Sigmoid colon (tissue), 7 donors: ENCODE data around the gene RCAN1. TPM values are rescaled to one million over a fixed set of nuclear protein-coding genes. Genes with fewer than 3 reads are reported as not detected.

Source experiments
- DNase-seq: peaks from one replicate; pipeline ENCODE4 v3.0.0-alpha.2; 2019
- H3K27ac ChIP-seq, 4 donors: fragments of 200-600 bp; sonication (generic); one replicate each; pipeline ENCODE4 v1.5.1; 2016 to 2019; ENCODE audit warnings: mild to moderate bottlenecking in 1 of 4
- H3K27me3 ChIP-seq, 3 donors: fragments of 200-600 bp; sonication (generic); one replicate each; pipeline ENCODE4 v1.5.1; 2019; ENCODE audit warnings: mild to moderate bottlenecking in 1 of 3
- H3K36me3 ChIP-seq, 4 donors: fragments of 200-600 bp; sonication (generic); one replicate each; pipeline ENCODE4 v1.5.1; 2016 to 2019
- H3K4me1 ChIP-seq, 4 donors: fragments of 200-600 bp; sonication (generic); one replicate each; pipeline ENCODE4 v1.5.1; 2017 to 2019
- H3K4me3 ChIP-seq, 4 donors: fragments of 200-600 bp; sonication (generic); one replicate each; pipeline ENCODE4 v1.5.1; 2017 to 2019; ENCODE audit warnings: mild to moderate bottlenecking in 2 of 4, moderate library complexity in 1 of 4
- H3K9me3 ChIP-seq, 4 donors: fragments of 200-600 bp in 3 of 4; sonication (generic) in 3 of 4; one replicate each; pipeline versions ENCODE4 v1.5.1 to v1.6.1; 2013 to 2019
- EP300 ChIP-seq, 4 donors: sonication (generic); formaldehyde crosslinking; IDR thresholded peaks; one replicate each; pipeline ENCODE4 v1.6.1; 2017; ENCODE audit warnings: antibody characterized with exemption in 4 of 4
- POLR2A ChIP-seq, 2 donors: fragments of 450-650 bp; IDR thresholded peaks; one replicate each; pipeline ENCODE4 v1.6.1; 2016; ENCODE audit warnings: antibody characterized with exemption in 2 of 2, mild to moderate bottlenecking in 2 of 2, moderate library complexity in 2 of 2
- POLR2AphosphoS5 ChIP-seq, 4 donors: sonication (generic); formaldehyde crosslinking; IDR thresholded peaks; one replicate each; pipeline ENCODE4 v1.6.1; 2017; ENCODE audit warnings: antibody characterized with exemption in 4 of 4
- WGBS, 2 donors: extraction: QIAGEN DNeasy Blood & Tissue Kit; methylation state at CpG; one replicate each; pipeline ENCODE4 v1.1.7; 2013; 5-methylcytosine and 5-hydroxymethylcytosine counted together
- intact Hi-C: fragments of 100-400 bp; cut with DNase I; formaldehyde crosslinking; loops from one replicate; pipeline ENCODE4 v1.15.1; 2023
- polyA plus RNA-seq, 3 donors: library from polyadenylated mRNA; stranded (reverse); fragments of 200-250 nt; gene quantifications; one replicate each; pipeline ENCODE4 v1.2.3, GENCODE V29; 2013
- total RNA-seq, 4 donors: library from RNA; depleted of rRNA; stranded (reverse); fragments of >200 nt; gene quantifications; one replicate each; pipeline ENCODE4 v1.1.0, GENCODE V29; 2016
- TF ChIP-seq, protein P1 (sequence below), 4 experiments: fragments of 450-650 bp in 3 of 4; fragments of 200-600 bp in 1 of 4; IDR thresholded peaks; one replicate each; pipeline ENCODE4 v1.5.1; 2016 to 2019; ENCODE audit warnings: antibody characterized with exemption in 4 of 4, mild to moderate bottlenecking in 3 of 4, moderate library complexity in 2 of 4
- donor health status: healthy with polysubstance abuse.
- donor health status: Bipolar disorder and iron deficiency.
- donor health status: healthy.

The RCAN1 gene
- total and polyA plus RNA-seq, 7 donors: 21.4 to 148 (median 38.3) TPM

DNA sequence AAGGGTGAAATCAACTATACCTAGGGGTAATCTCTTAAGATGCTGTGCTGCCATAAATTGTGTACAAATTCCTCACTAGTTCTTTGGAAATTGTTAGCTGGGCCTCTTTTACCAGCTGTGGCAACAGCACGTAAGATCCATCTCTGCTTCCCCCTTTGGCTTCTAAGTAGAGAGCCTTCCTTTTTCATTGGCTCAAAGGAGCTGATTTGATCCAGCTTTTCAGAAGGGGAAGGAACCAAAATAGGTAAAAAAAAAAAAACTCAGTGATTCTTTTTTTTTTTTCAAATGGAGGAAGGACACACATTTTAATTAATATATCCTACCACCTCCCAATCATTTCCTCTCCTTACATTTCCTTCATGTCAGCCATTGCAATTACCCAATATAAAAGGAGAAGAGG is 4.0 kb upstream of the RCAN1 start:
- Histone ChIP-seq H3K36me3 (no peaks in the 10 kb centered on the region), H3K27ac (peak overlapping the region in 1 of 4 donors; percentile 28), H3K4me3 (no peak overlapping the region), H3K4me1 (peaks cover 0 to 10% (median 2%) of the 10 kb centered on the region in 4 donors), H3K27me3 (no peaks in the 10 kb centered on the region), H3K9me3 (no peaks in the 10 kb centered on the region)
- no peak for TF ChIP-seq EP300 (IDR thresholded peaks at IDR 0.05)
- no peak for TF ChIP-seq POLR2AphosphoS5 (IDR thresholded peaks at IDR 0.05)
- TF ChIP-seq, protein P1, sequence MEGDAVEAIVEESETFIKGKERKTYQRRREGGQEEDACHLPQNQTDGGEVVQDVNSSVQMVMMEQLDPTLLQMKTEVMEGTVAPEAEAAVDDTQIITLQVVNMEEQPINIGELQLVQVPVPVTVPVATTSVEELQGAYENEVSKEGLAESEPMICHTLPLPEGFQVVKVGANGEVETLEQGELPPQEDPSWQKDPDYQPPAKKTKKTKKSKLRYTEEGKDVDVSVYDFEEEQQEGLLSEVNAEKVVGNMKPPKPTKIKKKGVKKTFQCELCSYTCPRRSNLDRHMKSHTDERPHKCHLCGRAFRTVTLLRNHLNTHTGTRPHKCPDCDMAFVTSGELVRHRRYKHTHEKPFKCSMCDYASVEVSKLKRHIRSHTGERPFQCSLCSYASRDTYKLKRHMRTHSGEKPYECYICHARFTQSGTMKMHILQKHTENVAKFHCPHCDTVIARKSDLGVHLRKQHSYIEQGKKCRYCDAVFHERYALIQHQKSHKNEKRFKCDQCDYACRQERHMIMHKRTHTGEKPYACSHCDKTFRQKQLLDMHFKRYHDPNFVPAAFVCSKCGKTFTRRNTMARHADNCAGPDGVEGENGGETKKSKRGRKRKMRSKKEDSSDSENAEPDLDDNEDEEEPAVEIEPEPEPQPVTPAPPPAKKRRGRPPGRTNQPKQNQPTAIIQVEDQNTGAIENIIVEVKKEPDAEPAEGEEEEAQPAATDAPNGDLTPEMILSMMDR (IDR thresholded peaks at IDR 0.05): no peak
- TF ChIP-seq POLR2A (IDR thresholded peaks at IDR 0.05): no peak
- DNase-seq: no peak
- 69 to 91% methylated on average over 1 of the region's 1 CpG for WGBS, 2 donors
- intact Hi-C loops: no loop called here

DNA sequence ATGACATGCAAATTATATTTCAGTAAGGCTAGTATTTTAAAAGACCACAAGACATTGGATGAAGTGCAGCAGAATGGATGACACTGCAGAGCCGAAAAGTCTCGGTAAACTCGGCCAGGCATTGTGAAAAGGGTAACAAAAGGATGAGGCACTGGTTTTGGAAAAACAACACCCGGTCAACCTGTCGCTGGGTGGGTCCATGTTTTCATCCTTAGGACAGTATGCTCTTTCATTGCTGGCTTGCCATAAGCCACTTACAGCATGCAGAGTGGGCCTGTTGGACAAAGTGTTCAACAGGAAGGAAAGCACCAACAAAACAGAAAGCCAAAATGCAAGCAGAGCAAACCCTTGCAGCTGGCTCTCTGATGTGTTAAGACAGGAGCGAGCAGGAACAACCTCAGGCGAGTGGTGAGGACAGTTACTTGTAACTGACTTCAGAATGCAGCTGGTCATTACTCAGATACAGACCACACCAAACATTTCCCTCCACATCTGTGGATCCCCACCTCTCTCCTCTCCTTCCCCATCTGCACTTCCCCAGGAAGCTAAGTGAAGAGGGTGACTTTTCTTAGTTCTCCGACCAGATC is 2.9 kb upstream of the RCAN1 start:
- peak overlapping the region in 1 of 4 donors; percentile 28 for H3K27ac ChIP-seq
- 78 to 88% methylated on average over 8 of the region's 8 CpGs for WGBS, 2 donors
- H3K4me1 ChIP-seq: peaks cover 0 to 21% (median 11%) of the 10 kb centered on the region in 4 donors
- TF ChIP-seq EP300 (IDR thresholded peaks at IDR 0.05) (peak in 1 of 4 donors; percentile 27), POLR2AphosphoS5 (IDR thresholded peaks at IDR 0.05) (no peak), POLR2A (IDR thresholded peaks at IDR 0.05) (no peak)
- intact Hi-C loops: no loop called here
- peak; percentile 70 for DNase-seq
- H3K4me3 ChIP-seq: no peak overlapping the region
- H3K27me3 ChIP-seq: no peaks in the 10 kb centered on the region
- no peaks in the 10 kb centered on the region for H3K36me3 ChIP-seq
- no peaks in the 10 kb centered on the region for H3K9me3 ChIP-seq

DNA sequence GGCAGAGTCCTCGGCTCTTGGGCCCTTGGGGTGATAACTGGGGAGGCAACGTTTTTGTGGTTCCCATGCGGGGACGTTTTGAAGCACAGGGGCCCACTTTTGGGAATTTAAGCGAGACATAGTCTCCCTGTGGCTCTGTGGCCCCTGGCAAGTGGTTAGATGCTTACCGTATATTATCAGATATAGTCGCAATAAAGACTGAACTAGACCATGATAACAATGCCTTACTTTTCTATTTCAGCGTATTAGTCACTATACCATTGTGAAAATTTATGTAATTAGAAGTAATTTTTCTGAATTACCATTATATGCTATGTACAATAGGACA is 538 bp upstream of the RCAN1 start:
- intact Hi-C loops: loop anchor here (2.0 kb wide), 1 partner anchor 89 kb away; no protein-coding TSS in a partner anchor
- TF ChIP-seq POLR2AphosphoS5 (IDR thresholded peaks at IDR 0.05) (no peak), EP300 (IDR thresholded peaks at IDR 0.05) (no peak), POLR2A (IDR thresholded peaks at IDR 0.05) (no peak)
- TF ChIP-seq, protein P1 (IDR thresholded peaks at IDR 0.05): no peak
- H3K27me3 ChIP-seq: no peaks in the 10 kb centered on the region
- no peak for DNase-seq
- no peaks in the 10 kb centered on the region for H3K9me3 ChIP-seq
- WGBS, 2 donors: 1 to 5% methylated on average over 8 of the region's 8 CpGs
- H3K27ac ChIP-seq: peak overlapping the region; percentile 89 to 93 (median 90)
- H3K36me3 ChIP-seq: no peaks in the 10 kb centered on the region
- H3K4me3 ChIP-seq: peak overlapping the region; percentile 50 to 89 (median 74)
- H3K4me1 ChIP-seq: peaks cover 0 to 22% (median 14%) of the 10 kb centered on the region in 4 donors

DNA sequence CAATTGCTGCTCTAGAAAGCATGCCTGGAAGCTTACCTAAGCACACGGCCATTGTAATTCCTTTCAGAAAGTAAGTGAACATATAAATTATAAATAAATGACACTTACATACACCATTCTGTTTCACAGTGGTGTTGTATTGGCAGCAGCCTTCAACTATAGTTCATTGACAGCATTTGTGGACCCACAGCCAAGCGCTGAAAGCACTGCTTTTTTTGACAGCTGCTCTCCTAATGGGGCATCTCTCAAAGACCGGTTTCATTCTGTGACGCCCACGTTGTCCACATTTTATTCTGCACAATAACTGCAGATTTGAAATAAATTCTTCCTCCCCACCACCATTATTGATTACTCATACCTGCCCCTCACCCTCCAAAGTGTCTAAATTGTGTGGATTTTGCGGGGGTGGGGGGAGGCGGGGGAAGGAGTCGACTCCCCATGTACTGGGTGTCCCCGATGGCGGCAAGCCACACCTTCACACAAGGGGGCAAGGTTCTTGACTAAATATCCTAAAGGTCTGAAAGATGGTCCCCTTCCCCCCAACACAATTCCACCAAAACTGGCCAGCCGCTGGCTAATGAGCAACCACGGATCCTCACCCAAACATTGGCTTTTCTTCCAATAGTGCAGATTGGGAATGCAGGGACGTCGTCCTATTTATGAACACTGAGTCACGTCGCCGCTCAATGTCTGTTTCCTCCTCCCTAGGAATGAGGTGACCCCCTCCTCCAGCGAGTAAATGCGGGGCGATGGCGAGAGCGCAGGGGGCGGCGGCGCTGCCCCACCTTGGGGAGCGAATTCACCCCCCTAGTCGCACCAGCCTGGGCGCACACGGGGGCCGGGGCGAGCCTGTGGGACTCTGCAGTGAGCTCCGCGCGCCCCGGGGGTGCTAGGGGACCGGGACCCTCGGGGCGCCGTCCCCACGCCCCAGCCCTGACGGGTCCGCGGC is 960 bp downstream of the RCAN1 start:
- no peaks in the 10 kb centered on the region for H3K36me3 ChIP-seq
- H3K27me3 ChIP-seq: no peaks in the 10 kb centered on the region
- TF ChIP-seq POLR2A (IDR thresholded peaks at IDR 0.05) (no peak), EP300 (IDR thresholded peaks at IDR 0.05) (no peak), POLR2AphosphoS5 (IDR thresholded peaks at IDR 0.05) (no peak)
- TF ChIP-seq, protein P1 (IDR thresholded peaks at IDR 0.05): no peak
- peaks cover 0 to 32% (median 19%) of the 10 kb centered on the region in 4 donors for H3K4me1 ChIP-seq
- intact Hi-C loops: loop anchor here (2.0 to 5.0 kb wide), 2 partner anchors 87 to 697 kb away; partner anchors contain the start of gene ATP5PO
- H3K27ac ChIP-seq: peak overlapping the region; percentile 89 to 93 (median 90)
- DNase-seq: no peak
- peak overlapping the region; percentile 60 to 89 (median 74) for H3K4me3 ChIP-seq
- no peaks in the 10 kb centered on the region for H3K9me3 ChIP-seq
- 8 to 12% methylated on average over 43 of the region's 43 CpGs for WGBS, 2 donors

DNA sequence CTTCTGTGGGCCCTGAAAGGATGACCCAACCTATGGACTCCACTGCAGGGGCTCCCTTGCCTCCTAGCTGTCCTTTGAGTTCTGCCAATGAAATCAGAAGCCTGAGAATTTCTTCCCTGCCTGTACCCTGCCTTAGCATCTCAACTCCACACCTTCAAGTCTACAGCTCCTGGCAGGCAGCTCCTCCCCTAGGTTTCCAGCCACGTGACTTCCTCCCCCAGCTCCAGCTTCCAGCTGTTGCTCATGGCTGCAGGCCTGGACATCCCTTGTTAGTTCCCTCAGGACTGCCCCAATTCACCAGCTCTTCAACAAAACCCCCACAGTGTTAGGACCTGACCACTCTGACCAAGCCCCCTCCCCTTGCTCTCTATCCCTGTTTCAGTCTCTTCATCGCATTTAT is 2.4 kb downstream of the RCAN1 start:
- no peaks in the 10 kb centered on the region for H3K27me3 ChIP-seq
- WGBS, 2 donors: 83 to 88% methylated on average over 2 of the region's 2 CpGs
- TF ChIP-seq EP300 (IDR thresholded peaks at IDR 0.05) (no peak), POLR2A (IDR thresholded peaks at IDR 0.05) (no peak), POLR2AphosphoS5 (IDR thresholded peaks at IDR 0.05) (no peak)
- TF ChIP-seq, protein P1 (IDR thresholded peaks at IDR 0.05): no peak
- H3K4me1 ChIP-seq: peaks cover 0 to 32% (median 19%) of the 10 kb centered on the region in 4 donors
- H3K36me3 ChIP-seq: no peaks in the 10 kb centered on the region
- no peak overlapping the region for H3K27ac ChIP-seq
- no peak for DNase-seq
- intact Hi-C loops: loop anchor here (5.0 kb wide), 1 partner anchor 695 kb away; the partner anchor contains the start of gene ATP5PO
- no peak overlapping the region for H3K4me3 ChIP-seq
- H3K9me3 ChIP-seq: no peaks in the 10 kb centered on the region
